Activated CD8-positive, alpha-beta memory T cell treated with anti-CD3 and anti-CD28 coated beads for 4 hours (primary cell): ENCODE data around the gene CACNA1C.
"Not testable (repeated sequence)": the region's sequence is repeated elsewhere in the genome, so short reads cannot be mapped to it uniquely, and the experiment has no call there.

Source experiments
- DNase-seq, 2 donors: peaks; one replicate each; pipeline ENCODE4 v3.0.0-alpha.2; 2020; ENCODE audit warnings: low read depth in 2 of 2

Gene CACNA1C

DNA sequence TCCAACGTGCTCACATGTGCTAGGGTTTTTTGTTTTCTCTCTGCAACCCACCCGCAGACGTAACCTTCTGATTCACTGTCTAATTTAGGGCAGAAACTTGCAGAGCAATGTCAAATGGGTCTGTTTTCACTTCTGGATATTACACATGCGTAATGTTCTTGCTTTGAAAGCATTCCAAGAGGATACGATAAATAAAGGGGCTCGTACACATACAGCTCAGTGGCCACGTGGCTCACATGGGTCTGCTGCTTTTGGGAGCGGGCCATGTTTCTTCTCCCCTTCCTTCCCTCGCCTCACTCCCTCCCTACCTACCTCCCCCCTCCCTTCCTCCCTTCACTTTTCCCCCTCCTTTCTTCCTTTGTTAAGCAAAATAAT is 23.4 kb downstream of the CACNA1C start:
- DNase-seq = no peak

DNA sequence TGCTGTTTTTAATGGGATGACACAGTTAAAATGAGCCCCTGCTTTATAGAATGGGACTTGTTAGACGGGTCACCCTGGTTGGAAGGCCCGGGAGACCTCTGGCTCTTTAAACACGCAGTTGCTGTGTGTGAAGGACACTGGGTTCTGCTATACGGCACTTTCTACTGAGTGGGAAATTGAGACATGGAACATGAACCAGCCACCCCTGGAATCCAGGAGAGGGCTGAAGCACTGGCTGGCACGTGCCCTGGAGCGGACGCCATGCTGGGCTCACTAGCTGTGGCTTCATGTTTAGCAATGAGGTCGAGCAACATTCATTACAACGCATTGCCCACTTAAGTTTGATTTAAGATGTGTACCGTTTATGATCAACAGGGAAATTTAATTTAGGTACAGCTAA is 23.9 kb downstream of the CACNA1C start:
- no peak for DNase-seq

DNA sequence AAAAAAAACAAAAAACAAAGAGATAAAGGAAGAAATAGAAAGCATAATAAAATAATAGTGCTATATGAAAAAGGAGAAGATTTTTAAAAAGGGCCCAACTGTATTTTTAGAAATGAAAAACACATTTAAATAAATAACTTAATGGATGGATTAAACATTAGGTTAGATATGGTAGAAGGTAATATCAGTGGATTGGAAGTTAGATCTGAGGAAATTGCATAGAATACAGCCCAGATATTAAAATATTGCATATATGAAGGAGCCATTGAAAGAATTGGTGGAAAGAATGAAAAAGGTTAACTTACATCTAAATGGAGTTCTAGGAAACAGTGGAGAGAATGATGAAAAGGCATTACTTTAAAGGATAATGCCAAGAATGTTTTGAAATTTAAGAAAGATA is 27.8 kb downstream of the CACNA1C start:
- DNase-seq = no peak

DNA sequence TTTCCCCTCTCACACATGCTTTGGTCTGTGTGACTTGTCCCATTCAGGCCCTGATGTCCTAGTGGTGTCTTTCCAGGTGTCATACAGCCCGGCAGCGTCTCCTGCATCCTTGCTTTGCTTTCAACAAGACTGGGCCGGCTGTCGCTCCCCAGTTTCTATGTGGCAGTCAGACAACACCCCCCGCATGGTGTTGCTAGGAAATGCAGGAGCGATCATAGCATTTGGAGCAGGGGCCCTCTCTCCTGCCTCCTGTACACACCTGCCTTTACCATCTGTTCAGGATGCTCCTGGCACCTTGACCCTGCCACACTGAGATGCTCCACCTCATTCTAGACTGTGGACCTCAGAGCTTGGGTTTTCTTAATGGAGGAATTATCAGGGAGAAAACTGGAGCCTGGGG is 29.5 kb downstream of the CACNA1C start:
- DNase-seq = no peak

DNA sequence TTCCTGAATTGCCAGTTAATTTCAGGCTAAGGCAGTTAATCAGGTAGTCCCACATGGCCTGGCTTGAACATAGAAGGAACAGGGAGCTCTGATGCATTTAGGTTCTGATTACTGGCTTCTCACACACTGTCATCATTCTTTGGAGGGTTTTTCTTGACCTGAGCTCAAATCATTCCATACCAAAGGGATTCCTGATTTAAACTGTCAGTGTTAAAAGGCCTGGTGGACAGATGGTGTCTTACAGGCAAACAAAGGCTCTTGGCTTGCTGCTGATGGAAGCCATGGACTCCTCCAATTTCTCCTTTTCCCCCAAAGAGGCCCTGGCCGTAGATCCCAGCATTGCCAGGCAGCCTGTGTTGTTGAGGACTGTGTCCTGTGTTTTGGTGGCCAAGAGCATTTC is 30.2 kb downstream of the CACNA1C start:
- DNase-seq = no peak

DNA sequence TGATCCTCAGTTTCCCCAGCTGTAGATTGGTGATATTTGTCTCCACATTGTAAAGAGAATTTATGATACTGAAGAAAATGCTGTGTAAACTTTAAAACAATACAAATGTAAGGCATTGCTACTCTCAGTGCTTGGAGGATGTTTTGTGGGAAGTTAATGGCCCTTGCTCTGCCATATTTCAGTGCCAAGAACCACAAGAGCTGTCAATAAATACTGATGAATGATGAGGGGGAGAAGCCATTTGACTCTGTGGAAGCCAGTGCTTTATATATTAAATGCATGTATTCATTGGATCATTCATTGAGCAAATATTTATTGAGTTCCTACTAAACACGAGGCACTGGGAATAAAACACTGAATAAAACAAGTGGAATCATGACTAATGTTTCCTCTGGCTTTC is 30.8 kb downstream of the CACNA1C start:
- no peak for DNase-seq

DNA sequence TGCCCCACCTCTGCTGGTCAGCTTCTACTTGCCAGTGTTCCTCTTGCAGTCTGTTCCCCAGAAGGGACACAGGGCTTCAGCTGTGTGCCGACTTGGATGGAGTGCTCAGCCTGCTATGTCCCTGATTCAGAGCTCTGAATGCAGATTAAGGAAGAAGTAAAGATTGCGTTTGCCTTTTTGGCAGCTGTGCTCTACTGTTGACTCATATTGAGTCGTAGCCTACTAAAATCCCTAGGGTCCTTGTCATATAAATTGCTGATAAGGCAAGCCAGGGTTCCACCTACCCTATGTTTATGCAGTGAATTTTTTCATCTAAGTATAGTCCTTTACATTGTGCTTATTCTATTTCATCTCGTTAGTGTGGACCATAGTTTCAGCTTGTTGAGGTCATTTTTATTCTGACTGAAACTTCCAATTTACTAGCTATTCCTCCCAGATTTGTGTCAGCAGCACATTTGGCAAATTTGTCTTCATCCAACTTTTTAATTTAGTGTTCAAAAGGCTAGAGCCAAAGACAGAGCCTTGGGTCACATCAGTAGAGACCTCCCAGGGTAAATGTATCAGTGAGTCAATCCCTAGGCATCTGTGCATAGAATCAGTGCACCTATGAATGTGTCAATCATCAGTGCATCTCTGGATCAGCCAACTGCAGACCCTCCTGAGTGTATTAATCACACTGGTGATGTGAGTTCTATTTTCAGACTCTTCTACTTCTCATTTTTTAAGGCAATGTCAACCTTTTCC is 31.9 kb downstream of the CACNA1C start:
- DNase-seq = no peak

DNA sequence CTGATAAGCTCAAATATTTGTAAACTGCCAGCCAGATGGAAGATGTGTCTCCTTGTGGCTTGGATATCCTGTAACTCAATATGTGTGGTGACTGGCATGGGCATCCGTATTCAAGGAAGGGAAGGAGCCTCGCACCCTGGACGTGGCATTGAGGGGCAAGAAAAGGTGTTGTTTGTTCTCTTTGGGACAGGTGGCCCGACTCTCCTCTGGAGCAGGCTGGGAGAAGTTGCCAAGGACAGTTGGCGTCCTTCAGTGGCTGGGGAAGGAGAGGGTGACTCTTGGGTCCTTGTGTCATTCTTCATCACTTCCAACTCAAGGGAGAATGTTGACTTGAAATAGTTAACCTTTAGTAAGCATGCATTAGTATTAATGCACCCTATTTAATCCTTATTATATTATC is 39.6 kb downstream of the CACNA1C start:
- no peak for DNase-seq

DNA sequence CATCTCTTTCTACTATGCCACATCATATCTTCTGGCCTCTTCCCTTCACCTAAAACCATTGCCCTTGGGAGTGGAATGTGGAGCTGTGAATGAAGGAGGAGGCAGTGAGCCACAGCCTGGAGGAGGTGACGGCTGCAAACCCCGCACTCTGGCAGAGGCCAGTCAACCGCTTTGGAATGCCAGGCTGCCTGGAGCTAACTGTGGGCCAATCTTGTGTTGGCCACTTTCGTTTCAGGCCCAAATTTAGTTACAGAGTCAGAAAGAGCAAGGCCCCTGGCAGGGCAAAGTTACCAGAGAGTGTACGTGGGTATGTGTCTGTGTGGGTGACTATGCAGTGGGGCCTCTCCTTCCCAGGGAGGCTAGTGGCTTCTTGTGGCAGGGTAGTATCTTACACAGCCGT is 40.1 kb downstream of the CACNA1C start:
- no peak for DNase-seq

DNA sequence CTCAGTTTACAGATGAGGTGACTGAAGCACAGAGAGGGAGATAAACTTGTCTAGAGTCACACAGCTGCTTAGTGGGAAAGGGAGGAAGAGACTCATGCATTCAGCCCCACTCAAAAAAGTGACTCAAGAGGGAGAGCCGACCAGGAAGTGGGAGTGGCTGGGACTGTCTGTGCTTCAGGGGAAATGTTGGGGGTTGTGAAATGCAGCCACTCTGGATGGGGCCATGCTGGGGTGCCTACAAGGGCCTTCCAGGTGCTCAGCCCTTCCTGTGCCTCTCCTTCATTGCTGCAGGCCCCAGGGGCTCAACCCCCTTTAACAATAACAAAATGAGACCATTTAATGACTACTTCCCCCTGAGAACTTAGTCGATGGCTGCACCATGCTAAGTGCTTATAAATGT is 41.8 kb downstream of the CACNA1C start:
- DNase-seq = no peak

DNA sequence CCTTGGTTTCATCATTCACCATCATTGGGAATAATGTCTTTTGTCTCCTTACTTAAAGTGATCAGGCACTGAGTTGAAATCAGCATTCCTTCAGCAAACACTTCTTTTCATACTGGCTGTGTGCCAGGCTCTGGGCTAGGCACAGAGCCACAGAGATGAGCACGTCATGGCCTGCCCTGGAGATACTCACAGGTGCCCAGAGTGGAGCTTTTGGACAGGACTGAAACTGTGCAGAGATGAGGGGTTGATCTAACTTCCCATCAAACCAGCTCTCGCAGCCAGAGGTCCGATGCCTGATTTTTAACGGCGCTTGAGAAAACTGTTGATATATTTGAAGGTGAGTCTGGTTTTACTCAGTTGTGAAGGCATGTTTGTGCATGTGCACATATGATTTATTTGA is 43.1 kb downstream of the CACNA1C start:
- DNase-seq = no peak

DNA sequence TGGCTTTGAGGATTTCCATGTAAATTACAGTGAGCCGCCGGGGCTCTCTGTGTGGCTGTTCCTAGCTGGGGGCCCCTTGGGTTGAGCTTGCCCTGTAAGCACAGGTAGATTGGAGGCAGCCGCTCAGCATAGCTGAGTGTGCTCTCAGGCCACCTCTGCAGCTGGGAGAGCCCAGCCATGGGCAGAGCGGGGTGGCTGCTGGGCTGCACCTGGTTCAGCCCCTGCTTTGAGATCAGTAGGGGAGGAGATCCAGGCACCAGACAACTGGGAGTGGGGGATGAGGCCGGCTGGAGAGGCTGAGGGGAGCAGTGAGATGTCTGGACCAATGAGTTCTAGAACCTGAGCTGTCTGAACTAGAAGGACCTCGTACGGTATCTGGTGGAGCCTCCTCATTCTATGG is 44.8 kb downstream of the CACNA1C start:
- no peak for DNase-seq

DNA sequence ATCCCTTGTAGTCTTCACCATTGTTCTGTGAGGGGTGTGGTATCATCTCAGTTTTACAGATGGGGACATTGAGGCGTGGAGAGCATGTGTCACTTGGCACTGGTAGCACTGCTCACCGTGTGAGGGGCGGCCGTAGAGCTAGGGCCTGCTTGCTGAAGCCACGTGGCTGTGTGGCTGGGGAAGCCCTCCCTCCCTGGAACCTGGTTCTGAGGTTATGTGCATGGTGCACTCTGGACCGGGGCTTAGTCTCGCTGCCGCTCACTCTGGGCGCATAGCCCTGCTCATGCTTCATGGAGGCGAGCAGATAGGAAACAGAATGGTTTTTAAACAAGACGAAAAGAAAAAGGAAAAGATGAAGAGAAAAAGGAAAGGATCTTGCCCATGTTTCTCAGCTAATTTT is 46.1 kb downstream of the CACNA1C start:
- DNase-seq = no peak

DNA sequence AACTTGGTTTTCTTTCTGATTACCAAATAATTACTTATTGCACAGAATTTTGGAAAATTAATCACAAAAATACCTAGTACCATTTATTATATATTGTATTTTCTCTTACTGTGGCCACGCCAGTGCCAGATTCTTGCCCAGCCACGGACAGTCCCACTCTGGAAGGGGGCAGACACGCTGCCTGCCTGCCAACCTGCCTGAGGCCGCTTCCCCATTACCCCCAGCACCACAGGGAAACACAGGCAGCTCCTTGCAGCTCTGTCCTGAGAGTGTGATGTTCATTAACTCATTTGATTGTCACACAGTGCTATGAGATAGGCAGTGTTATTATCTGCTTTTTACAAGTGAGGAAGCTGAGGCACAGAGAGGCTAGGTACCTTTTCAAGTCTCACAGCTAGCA is 46.8 kb downstream of the CACNA1C start:
- DNase-seq = no peak

DNA sequence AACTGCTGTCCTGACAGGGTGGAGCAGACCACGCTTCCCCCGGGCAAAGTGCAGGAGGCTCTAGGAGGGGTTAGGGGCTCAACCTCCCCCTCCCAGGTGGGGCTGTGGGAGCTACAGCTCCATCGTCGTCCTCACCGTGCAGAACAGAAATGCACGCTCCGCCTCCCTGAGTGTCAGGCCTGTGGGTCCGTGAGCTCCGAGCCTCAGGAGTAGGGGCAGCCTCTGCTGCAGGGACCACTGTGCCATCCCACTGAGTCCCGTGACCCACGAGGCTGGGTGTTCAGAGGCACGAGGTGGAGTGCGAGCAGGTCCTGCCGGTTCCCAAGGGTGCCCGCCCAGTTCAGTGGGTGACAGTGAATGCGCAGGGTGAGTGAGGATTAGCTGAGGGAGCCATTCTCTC is 48.6 kb downstream of the CACNA1C start:
- DNase-seq = no peak

DNA sequence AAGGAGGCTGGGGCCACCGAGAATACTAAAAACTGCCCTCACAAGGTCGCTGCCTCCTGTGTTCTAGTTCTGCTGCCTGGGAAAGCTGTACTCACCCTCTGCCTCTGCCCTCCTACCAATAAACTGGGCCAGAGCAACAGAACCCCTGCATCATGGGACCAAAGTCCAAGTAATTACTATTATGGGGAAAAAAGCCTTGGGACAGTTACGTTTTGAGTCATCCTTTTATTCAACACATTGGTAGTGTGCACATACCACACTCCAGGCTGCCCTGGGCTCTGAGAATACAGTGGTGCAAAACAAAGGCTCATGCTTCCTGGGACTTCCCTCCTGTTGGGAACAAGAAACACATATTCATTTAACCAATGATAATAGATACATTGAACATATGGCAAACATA is 49.0 kb downstream of the CACNA1C start:
- no peak for DNase-seq

DNA sequence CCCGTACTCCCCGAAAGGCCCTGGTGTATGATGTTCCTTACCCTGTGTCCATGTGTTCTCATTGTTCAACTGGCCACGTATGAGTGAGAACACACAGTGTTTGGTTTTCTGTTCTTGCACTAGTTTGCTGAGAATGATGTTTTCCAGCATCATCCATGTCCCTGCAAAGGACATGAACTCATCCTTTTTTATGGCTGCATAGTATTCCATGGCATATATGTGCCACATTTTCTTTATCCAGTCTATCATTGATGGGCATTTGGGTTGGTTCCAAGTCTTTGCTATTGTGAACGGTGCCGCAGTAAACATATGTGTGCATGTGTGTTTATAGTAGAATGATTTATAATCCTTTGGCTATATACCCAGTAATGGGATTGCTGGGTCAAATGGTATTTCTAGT is 49.9 kb downstream of the CACNA1C start:
- DNase-seq = not testable (repeated sequence)

DNA sequence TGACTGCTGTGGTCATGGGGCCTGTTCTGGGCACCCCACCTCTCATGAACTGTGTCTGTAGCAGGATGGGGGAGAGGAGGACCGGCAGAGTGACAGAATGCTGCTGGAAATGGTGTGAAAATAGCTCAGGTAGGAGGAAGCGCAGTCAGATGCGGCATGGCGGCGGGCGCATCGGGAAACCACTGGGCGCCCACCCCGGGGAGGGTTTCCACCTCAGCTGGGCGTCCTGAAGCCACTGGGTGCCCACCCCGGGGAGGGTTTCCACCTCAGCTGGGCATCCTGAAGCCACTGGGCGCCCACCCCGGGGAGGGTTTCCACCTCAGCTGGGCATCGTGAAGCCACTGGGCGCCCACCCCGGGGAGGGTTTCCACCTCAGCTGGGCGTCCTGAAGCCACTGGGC is 52.6 kb downstream of the CACNA1C start:
- not testable (repeated sequence) for DNase-seq

DNA sequence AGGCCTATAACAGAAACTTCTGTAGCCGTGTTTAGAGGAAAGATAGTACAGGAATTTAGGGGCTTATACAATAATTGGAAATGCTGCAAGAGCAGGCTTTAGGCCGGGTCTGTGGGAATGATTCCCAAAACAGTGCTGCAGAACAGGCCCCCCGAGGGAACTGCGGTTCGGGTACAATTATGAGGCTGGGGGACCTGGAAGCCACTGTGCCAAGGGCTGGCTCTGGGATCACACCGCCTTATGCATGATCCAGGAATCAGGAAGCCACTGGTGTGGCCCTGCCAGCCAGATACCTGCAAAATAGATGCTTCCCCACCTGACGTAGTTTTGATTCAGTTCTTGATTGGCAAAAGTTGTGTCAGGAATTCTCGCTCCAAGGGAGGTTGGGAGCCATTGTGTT is 55.4 kb downstream of the CACNA1C start:
- DNase-seq = no peak

DNA sequence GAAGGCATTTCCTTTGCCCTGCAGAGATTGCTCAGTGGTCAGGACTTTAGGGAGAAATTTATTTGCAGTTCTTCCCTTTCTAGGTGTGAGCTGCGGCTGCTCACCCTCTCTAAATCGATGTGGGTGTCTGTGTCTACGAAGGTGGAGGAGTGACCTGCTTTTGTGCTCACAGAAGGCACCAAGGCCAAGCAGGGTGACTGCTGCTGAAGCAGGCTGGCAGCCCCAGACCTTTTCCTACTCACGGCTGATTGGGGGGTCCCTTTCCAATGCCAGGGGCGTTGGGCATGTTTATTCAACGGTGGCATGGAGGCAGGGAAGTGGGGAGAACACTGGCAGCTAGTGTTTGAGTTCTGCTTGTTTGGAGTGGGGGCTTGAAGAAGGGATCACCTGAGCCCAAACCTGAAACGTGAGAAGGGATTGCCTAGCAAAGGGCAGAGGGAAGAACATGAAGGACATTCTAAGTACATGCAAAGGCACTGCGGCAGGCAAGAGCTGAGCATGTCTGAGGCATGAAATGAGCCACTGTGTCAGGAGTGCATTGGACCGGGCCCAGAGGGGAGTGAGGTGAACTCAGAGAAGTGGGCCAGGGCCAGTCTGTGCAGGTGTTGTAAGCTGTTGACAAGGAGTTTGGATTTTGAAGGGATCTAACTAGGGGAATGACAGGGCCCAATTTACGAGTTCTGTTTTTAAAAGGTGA is 56.3 kb downstream of the CACNA1C start:
- no peak for DNase-seq

DNA sequence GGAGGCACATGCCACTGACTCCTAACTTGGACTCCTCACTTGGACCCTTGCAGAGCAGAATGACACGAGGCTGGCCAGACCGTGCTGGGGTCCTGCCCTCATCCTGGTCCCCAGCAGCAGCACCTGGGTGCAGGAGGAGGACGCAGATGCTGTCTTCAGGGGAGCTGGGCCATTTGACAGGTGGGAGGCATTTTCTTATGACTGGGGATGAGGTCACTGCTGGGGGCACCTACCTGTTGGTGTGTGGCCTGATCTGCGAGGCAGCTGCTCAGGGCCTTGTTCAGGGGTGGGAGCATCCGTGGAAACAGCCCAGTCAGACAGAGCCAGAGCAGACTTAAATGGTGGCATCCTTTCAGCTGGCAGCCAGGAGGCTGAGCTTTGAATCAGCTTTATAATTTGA is 57.3 kb downstream of the CACNA1C start:
- DNase-seq = no peak

DNA sequence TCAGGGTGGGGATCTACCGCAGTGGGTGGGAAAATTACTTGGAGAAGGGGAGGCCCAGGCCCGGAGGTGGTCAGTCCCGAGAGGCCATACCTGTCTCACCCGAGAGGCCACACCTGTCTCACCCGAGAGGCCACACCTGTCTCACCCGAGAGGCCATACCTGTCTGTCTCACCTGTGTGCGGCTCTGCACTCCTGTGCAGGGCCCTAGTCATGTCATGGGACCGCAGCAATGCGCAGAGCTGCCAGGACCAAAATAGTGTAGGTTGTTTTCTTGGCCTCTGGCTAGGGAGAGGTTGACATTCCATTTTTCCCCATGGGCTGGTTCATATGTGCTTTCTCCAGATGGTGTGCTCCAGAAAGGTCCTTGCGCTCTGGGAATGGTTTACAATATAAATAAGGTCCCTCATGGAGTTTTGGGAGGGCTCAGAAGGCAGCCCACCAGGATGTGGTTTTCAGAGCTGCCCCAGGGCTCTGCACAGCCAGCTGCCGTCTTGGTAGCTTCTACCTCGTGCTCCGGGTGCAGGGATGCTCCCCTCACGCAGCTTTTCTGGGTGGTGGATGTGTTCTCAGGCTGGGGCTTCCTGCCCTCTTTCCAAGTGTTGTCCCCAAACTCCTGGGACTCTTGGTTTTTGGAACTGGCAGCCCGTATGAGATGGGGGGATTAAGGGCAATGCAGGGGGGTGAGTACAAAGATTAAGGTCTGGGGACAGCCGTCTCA is 58.2 kb downstream of the CACNA1C start:
- no peak for DNase-seq

DNA sequence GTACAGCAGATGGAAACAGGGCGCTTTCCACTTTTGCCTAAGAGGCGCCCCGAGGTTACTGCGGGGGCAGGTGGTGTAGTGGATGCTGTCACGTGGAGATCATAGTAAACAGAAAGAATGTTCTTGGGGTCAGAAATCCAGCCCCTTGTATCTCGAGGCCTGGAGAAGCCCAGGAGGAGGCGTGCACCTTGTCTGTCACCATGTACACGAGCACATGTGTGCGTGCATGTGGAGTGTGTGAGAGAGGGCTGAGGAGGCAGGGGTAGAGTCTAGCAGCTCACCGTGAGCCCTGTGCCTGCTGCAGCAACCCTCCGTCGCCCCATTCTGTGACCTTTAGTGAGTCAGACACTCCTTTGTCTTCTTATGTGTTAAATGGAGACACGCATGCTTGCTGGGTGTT is 59.0 kb downstream of the CACNA1C start:
- no peak for DNase-seq
